ENCODE data around the gene UBR3. TPM values are rescaled to one million over a fixed set of nuclear protein-coding genes. Genes with fewer than 3 reads are reported as not detected.

Gene UBR3
- polyA plus RNA-seq, 1 donor from 2014 or later = 75.2 TPM

- Histone ChIP-seq H3K4me3 (ENCODE audit: low read length) (peak overlapping the region; percentile 67), H4K20me1 (ENCODE audit: insufficient read depth) (no peaks in the 10 kb centered on the region), H3K79me2 (replicated peaks; ENCODE audit: insufficient read depth, low read length) (peaks cover 27% of the 10 kb centered on the region), H3K27me3 (ENCODE audit: insufficient read depth, low read depth, low read length) (no peaks in the 10 kb centered on the region), H3K9me3 (ENCODE audit: low read length) (no peaks in the 10 kb centered on the region), H3K9me2 (ENCODE audit: insufficient read depth, low read length) (no peaks in the 10 kb centered on the region), H3K4me2 (ENCODE audit: low read length) (peak overlapping the region; percentile 18), H3K9ac (ENCODE audit: low read length) (peak overlapping the region; percentile 72), H3F3A (ENCODE audit: insufficient read depth, low read length, poor library complexity, severe bottlenecking) (no peaks in the 10 kb centered on the region), H2AFZ (ENCODE audit: low read depth, low read length) (peak overlapping the region; percentile 34), H3K27ac (ENCODE audit: low read length) (peak overlapping the region; percentile 67), H3K36me3 (ENCODE audit: insufficient read depth, low read length) (no peaks in the 10 kb centered on the region)
- no peak for TF ChIP-seq MXI1 (conservative IDR thresholded peaks at IDR 0.05; ENCODE audit: poor library complexity, severe bottlenecking)
- TF ChIP-seq SMC3 (conservative IDR thresholded peaks at IDR 0.05; ENCODE audit: poor library complexity) = no peak
- TF ChIP-seq, protein P1, sequence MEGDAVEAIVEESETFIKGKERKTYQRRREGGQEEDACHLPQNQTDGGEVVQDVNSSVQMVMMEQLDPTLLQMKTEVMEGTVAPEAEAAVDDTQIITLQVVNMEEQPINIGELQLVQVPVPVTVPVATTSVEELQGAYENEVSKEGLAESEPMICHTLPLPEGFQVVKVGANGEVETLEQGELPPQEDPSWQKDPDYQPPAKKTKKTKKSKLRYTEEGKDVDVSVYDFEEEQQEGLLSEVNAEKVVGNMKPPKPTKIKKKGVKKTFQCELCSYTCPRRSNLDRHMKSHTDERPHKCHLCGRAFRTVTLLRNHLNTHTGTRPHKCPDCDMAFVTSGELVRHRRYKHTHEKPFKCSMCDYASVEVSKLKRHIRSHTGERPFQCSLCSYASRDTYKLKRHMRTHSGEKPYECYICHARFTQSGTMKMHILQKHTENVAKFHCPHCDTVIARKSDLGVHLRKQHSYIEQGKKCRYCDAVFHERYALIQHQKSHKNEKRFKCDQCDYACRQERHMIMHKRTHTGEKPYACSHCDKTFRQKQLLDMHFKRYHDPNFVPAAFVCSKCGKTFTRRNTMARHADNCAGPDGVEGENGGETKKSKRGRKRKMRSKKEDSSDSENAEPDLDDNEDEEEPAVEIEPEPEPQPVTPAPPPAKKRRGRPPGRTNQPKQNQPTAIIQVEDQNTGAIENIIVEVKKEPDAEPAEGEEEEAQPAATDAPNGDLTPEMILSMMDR (IDR thresholded peaks at IDR 0.05; ENCODE audit: poor library complexity, severe bottlenecking) = no peak
- TF ChIP-seq REST (IDR thresholded peaks at IDR 0.05; ENCODE audit: borderline replicate concordance) = no peak
- TF ChIP-seq EZH2 (IDR thresholded peaks at IDR 0.05; ENCODE audit: borderline replicate concordance, insufficient read depth, low read length, poor library complexity, severe bottlenecking) = no peak
- TF ChIP-seq POLR2AphosphoS5 (IDR thresholded peaks at IDR 0.05) = no peak
- no peak for TF ChIP-seq TAF1 (IDR thresholded peaks at IDR 0.05; ENCODE audit: low read depth)
- TF ChIP-seq RAD21 (conservative IDR thresholded peaks at IDR 0.05) = no peak
- TF ChIP-seq EP300 (conservative IDR thresholded peaks at IDR 0.05; ENCODE audit: poor library complexity, severe bottlenecking) = no peak
Measured at GRCh38 chr2:169798397-169798717, 28.9 kb upstream of the UBR3 start.

- H3F3A ChIP-seq (ENCODE audit: insufficient read depth, low read length, poor library complexity, severe bottlenecking) = no peaks in the 10 kb centered on the region
- peak within 1 kb of the TSS; percentile 67 for H3K4me3 ChIP-seq (ENCODE audit: low read length)
- H3K27ac ChIP-seq (ENCODE audit: low read length) = peak within 1 kb of the TSS; percentile 67
- peak within 1 kb of the TSS; percentile 34 for H2AFZ ChIP-seq (ENCODE audit: low read depth, low read length)
- H4K20me1 ChIP-seq (ENCODE audit: insufficient read depth) = no peaks in the 10 kb centered on the region
- TF ChIP-seq EP300 (conservative IDR thresholded peaks at IDR 0.05; ENCODE audit: poor library complexity, severe bottlenecking) (no peak), POLR2AphosphoS5 (IDR thresholded peaks at IDR 0.05) (peak; percentile 86), SMC3 (conservative IDR thresholded peaks at IDR 0.05; ENCODE audit: poor library complexity) (peak; percentile 41), RAD21 (conservative IDR thresholded peaks at IDR 0.05) (peak; percentile 36), MXI1 (conservative IDR thresholded peaks at IDR 0.05; ENCODE audit: poor library complexity, severe bottlenecking) (peak; percentile 97)
- no peaks in the 10 kb centered on the region for H3K27me3 ChIP-seq (ENCODE audit: insufficient read depth, low read depth, low read length)
- H3K4me2 ChIP-seq (ENCODE audit: low read length) = peak within 1 kb of the TSS; percentile 85
- H3K9ac ChIP-seq (ENCODE audit: low read length) = peak within 1 kb of the TSS; percentile 72
- no peaks in the 10 kb centered on the region for H3K9me2 ChIP-seq (ENCODE audit: insufficient read depth, low read length)
- peaks cover 32% of the 10 kb centered on the region for H3K79me2 ChIP-seq (replicated peaks; ENCODE audit: insufficient read depth, low read length)
- H3K9me3 ChIP-seq (ENCODE audit: low read length) = no peaks in the 10 kb centered on the region
- H3K36me3 ChIP-seq (ENCODE audit: insufficient read depth, low read length) = no peaks in the 10 kb centered on the region
Measured at GRCh38 chr2:169798718-169799592, 28.3 kb upstream of the UBR3 start, which contains the start of gene SSB. TSS of gene SSB (plus strand) at chr2:169798871. CDS start at chr2:169800961, 2,090 bp downstream.
